Activated CD4-positive, alpha-beta memory T cell treated with anti-CD3 and anti-CD28 coated beads for 36 hours (primary cell): Measurements from ENCODE around the gene TMEM174. TPM values are rescaled to one million over a fixed set of nuclear protein-coding genes. Genes with fewer than 3 reads are reported as not detected.
"Not testable (repeated sequence)": the region's sequence is repeated elsewhere in the genome, so short reads cannot be mapped to it uniquely, and the experiment has no call there.

Experiments used
- CTCF ChIA-PET: fragments of 350-600 bp; sonication (Branson Sonifier 250); formaldehyde crosslinking; loops from one replicate; lab custom pipeline; 2021; ENCODE audit warnings: antibody characterized with exemption, inconsistent platforms; lab: Charles Lee
- POLR2A ChIA-PET: fragments of 350-600 bp; sonication (Branson Sonifier 250); formaldehyde crosslinking; loops from one replicate; lab custom pipeline; 2021; ENCODE audit warnings: antibody characterized with exemption; lab: Charles Lee
- DNase-seq: peaks from one replicate; pipeline ENCODE4 v3.0.0-alpha.2; 2020
- H3K27ac Mint-ChIP-seq: one replicate; pipeline ENCODE4 v1.8.0; 2021; ENCODE audit warnings: mixed read lengths
- H3K27me3 Mint-ChIP-seq: one replicate; pipeline ENCODE4 v1.8.0; 2021; ENCODE audit warnings: mixed read lengths
- H3K36me3 Mint-ChIP-seq: one replicate; pipeline ENCODE4 v1.8.0; 2021; ENCODE audit warnings: mixed read lengths
- H3K4me1 Mint-ChIP-seq: one replicate; pipeline ENCODE4 v1.8.0; 2021; ENCODE audit warnings: low read depth, mixed read lengths
- H3K4me3 Mint-ChIP-seq: one replicate; pipeline ENCODE4 v1.8.0; 2021; ENCODE audit warnings: mild to moderate bottlenecking, mixed read lengths
- H3K9me3 Mint-ChIP-seq: one replicate; pipeline ENCODE4 v1.8.0; 2021; ENCODE audit warnings: mixed read lengths
- intact Hi-C: fragments of 100-400 bp; cut with micrococcal nuclease; formaldehyde crosslinking; loops from one replicate; pipeline ENCODE4 v1.15.1; 2023
- total RNA-seq, 2 experiments: library from RNA; stranded (reverse); gene quantifications; one replicate each; pipeline ENCODE4 v1.2.3, GENCODE V29; 2021

The TMEM174 gene
- total RNA-seq, 2 experiments from 2014 or later: not detected

DNA sequence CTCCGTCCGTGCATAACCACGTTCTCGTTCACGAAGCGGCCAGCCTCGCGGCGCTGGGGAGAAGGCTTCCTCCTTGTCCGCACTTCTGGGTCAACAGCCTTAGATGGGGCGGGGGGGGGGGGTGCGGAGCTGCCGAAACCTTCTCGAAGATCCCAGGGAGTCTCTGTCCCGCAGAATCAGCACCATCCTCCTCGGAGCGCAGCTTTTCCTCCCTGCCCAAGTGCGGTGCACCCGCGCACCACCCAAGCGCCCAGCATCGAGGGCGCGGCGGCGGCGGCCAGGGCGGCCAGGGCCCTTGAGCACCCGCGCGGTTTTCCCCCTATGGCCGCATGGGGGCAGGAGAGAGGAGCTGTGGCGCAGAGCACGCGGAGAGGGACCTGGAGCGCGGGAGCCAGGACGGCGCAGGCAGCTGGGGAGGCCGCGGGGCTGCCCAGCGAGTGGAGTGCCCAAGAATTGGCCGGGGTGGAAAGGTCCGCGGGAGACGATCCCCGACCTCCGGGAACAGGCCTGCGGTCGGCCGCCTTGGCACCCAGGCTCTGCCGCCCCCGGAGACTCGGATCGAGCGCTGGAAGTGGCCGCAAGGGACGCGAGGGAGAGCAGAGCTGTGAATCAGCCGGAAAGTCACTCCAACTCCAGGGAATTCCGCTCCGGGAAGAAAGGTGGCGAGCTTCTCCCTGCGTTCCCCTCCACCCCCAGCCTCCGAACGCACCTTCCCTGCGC, 43.1 kb downstream of the TMEM174 start:
- H3K4me3 Mint-ChIP-seq: no peak overlapping the region
- H3K27ac Mint-ChIP-seq: no peak overlapping the region
- H3K36me3 Mint-ChIP-seq: peaks cover 2% of the 10 kb centered on the region
- H3K9me3 Mint-ChIP-seq: no peaks in the 10 kb centered on the region
- POLR2A ChIA-PET: no interaction called here
- peaks cover 69% of the 10 kb centered on the region for H3K27me3 Mint-ChIP-seq
- intact Hi-C loops: loop anchor here (2.0 to 5.0 kb wide), 3 partner anchors 81 to 259 kb away; partner anchors contain the start of gene FCHO2
- CTCF ChIA-PET: interaction anchor here (0.6 to 3.3 kb wide), 29 partner anchors 8 to 1615 kb away, joined by 3 to 45 read pairs (median 4); partner anchors contain the start of gene FOXD1
- DNase-seq: peak; percentile 76
- H3K4me1 Mint-ChIP-seq: peaks cover 16% of the 10 kb centered on the region

DNA sequence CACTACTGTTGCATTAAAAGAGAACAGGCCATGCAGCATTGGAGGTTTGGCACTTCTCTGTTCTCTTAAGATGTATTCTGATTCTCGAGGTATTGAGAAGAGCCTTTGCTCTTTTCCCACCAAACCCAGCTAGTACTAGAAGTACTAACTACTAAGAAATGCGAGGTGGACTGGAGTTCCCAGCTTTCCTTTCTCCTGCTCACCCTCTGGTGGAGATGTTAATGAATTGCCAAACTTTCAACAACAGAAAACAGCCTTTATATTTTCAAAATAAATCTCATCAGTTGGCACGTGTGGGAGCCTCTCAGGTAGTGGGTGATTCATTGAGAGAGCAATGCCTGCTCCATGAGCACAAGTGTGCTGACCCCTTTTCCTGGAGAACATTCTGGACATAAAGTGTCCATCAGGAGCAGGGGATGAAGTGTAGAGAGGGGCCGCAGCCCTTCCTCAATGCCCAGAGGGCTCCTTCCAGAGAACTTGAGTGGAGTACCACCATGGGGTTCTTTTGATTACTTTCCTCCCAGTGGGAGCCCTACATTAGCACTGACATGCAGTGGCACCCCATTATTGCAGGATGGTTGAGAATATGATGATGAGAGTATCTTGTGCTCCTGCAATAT, 45.7 kb downstream of the TMEM174 start:
- no peak overlapping the region for H3K4me3 Mint-ChIP-seq
- no peak for DNase-seq
- no peaks in the 10 kb centered on the region for H3K9me3 Mint-ChIP-seq
- H3K36me3 Mint-ChIP-seq: no peaks in the 10 kb centered on the region
- POLR2A ChIA-PET: no interaction called here
- CTCF ChIA-PET: interaction anchor here (0.9 to 3.0 kb wide), 4 partner anchors 17 to 608 kb away, joined by 3 to 22 read pairs (median 3); no protein-coding TSS in a partner anchor
- H3K4me1 Mint-ChIP-seq: peaks cover 11% of the 10 kb centered on the region
- intact Hi-C loops: loop anchor here (5.0 kb wide), 2 partner anchors 79 to 261 kb away; partner anchors contain the start of gene FCHO2
- H3K27ac Mint-ChIP-seq: no peak overlapping the region
- peaks cover 62% of the 10 kb centered on the region for H3K27me3 Mint-ChIP-seq

DNA sequence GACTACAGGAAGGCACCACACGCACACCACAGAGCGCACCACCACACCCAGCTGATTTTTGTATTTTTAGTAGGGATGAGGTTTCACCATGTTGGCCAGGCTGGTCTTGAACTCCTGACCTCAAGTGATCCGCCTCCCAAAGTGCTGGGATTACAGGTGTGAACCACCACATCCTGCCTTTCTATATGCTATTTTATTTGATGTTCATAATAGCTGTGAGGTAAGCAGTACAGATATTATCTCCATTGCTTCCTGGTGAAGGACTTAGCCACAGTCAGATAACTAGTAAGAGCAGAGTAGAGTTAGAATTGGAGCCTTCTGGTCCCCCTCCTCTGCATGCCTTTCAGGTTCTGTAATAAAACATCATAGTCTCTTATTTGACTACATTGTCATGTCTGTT, 46.3 kb downstream of the TMEM174 start:
- H3K36me3 Mint-ChIP-seq, CTCF ChIA-PET, H3K27ac Mint-ChIP-seq, H3K4me3 Mint-ChIP-seq, DNase-seq, POLR2A ChIA-PET, H3K4me1 Mint-ChIP-seq, H3K9me3 Mint-ChIP-seq: not testable (repeated sequence)
- intact Hi-C loops: loop anchor here (5.0 kb wide), 2 partner anchors 78 to 262 kb away; partner anchors contain the start of gene FCHO2
- H3K27me3 Mint-ChIP-seq: peaks cover 62% of the 10 kb centered on the region

DNA sequence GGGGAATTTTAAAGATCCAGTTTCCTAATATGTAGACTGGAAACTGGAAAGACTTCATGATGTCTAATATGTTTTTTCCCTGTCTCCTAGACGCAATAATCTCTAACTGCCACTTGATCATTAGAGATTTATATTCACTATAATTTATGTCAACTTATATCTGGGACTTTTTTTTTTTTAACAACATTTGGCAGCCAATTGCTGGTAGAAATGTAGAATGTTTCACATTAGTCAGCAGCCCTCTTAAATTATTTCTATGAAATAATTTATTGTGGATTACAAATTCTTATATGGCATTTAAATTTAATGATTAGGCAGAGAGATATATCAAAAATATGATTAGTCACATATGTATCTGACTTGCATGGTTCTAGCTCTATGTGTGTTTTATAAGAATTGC, 48.2 kb downstream of the TMEM174 start:
- ChIA-PET POLR2A (no interaction called here), CTCF (no interaction called here)
- intact Hi-C loops: no loop called here
- Mint-ChIP-seq H3K27ac (no peak overlapping the region), H3K9me3 (no peaks in the 10 kb centered on the region), H3K36me3 (no peaks in the 10 kb centered on the region), H3K27me3 (peaks cover 55% of the 10 kb centered on the region), H3K4me1 (no peaks in the 10 kb centered on the region), H3K4me3 (no peak overlapping the region)
- no peak for DNase-seq

DNA sequence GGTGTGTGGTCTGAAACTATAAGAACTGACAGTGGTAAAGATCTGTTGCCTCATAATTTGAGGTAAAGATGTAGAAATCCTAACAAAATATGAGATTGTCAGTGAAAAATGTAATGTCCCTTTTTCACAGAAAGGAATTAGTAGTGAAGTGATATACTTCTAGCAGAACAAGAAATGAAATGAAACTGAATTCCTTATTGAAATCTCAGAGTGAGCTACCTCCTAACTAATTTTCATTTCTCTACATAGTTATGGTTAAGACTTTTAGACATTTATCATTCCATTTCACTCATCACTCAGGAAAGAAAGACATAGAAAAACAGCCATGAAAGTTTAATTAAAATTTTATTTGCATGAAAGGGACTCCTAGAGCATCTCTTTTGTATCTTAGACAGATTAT, 48.7 kb downstream of the TMEM174 start:
- Mint-ChIP-seq H3K27ac (no peak overlapping the region), H3K36me3 (no peaks in the 10 kb centered on the region), H3K4me3 (no peak overlapping the region), H3K27me3 (peaks cover 58% of the 10 kb centered on the region), H3K4me1 (no peaks in the 10 kb centered on the region), H3K9me3 (no peaks in the 10 kb centered on the region)
- no peak for DNase-seq
- intact Hi-C loops: no loop called here
- ChIA-PET POLR2A (no interaction called here), CTCF (no interaction called here)

DNA sequence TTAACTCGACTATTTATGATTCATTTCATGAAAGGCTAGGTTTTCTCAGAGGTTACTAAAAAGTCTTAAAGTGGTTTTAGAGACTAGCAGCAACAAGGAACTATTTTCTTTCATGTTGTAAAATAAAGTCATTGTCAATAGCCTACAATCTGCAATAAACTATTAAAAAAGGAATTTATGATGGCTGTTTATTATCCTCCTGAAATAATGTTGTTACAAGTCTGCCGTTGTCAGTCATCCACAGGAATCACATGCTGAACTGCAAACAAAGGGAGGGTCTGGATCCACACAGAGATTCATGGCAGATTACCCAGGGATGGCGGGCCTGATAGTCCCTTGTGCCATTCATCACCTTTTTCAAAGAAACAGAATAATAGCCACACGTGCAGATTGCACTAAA, 49.2 kb downstream of the TMEM174 start:
- Mint-ChIP-seq H3K27ac (no peak overlapping the region), H3K27me3 (peaks cover 59% of the 10 kb centered on the region), H3K9me3 (no peaks in the 10 kb centered on the region), H3K4me3 (no peak overlapping the region), H3K4me1 (no peaks in the 10 kb centered on the region), H3K36me3 (no peaks in the 10 kb centered on the region)
- no peak for DNase-seq
- POLR2A ChIA-PET: no interaction called here
- CTCF ChIA-PET: no interaction called here
- intact Hi-C loops: no loop called here

Other genes with a start within 250 kb of the TMEM174 start
- gene FCHO2, start 217.2 kb upstream of the TMEM174 start, total RNA-seq: 1 to 10 TPM; 1.3 TPM
- gene TMEM171, start 52.6 kb upstream of the TMEM174 start, total RNA-seq: not detected